ENCODE data around the gene ACSF2. TPM values are rescaled to one million over a fixed set of nuclear protein-coding genes. Genes with fewer than 3 reads are reported as not detected.

The ACSF2 gene
- polyA plus RNA-seq, 12 donors: 54.0 to 96.0 (median 63.1) TPM; not detected in 1

GRCh38 chr17:50437409-50437808 lies 11.4 kb downstream of the ACSF2 start:
- no peak for DNase-seq

- DNase-seq: no peak
Observed at GRCh38 chr17:50439008-50439407, 13.0 kb downstream of the ACSF2 start.

GRCh38 chr17:50440172-50440837 lies 14.3 kb downstream of the ACSF2 start:
- no peak for DNase-seq

GRCh38 chr17:50440838-50441829 lies 15.1 kb downstream of the ACSF2 start:
- DNase-seq: no peak

- DNase-seq: no peak
Observed at GRCh38 chr17:50443505-50443974, 17.5 kb downstream of the ACSF2 start.

GRCh38 chr17:50444841-50445715 lies 19.1 kb downstream of the ACSF2 start:
- DNase-seq: no peak

GRCh38 chr17:50445730-50446325 lies 19.8 kb downstream of the ACSF2 start:
- no peak for DNase-seq

GRCh38 chr17:50447870-50448595 lies 22.0 kb downstream of the ACSF2 start:
- no peak for DNase-seq

GRCh38 chr17:50448643-50449042 lies 22.6 kb downstream of the ACSF2 start:
- DNase-seq: no peak

- DNase-seq: no peak
Observed at GRCh38 chr17:50451943-50452629, 26.1 kb downstream of the ACSF2 start.

GRCh38 chr17:50452630-50453300 lies 26.7 kb downstream of the ACSF2 start:
- no peak for DNase-seq

- no peak for DNase-seq
Observed at GRCh38 chr17:50453901-50454300, 27.9 kb downstream of the ACSF2 start.

GRCh38 chr17:50457621-50458020 lies 31.6 kb downstream of the ACSF2 start:
- DNase-seq: no peak

GRCh38 chr17:50458270-50458669 lies 32.3 kb downstream of the ACSF2 start:
- DNase-seq: no peak

- DNase-seq: no peak
Observed at GRCh38 chr17:50458701-50459676, 33.0 kb downstream of the ACSF2 start.

- no peak for DNase-seq
Observed at GRCh38 chr17:50459756-50460155, 33.7 kb downstream of the ACSF2 start.

GRCh38 chr17:50460831-50461526 lies 35.0 kb downstream of the ACSF2 start:
- DNase-seq: no peak

All from muscle of arm (tissue), 12 donors.